AG20443 (cell line): ENCODE data around the gene ANKFN1.
A peak's percentile ranks its signal among the peaks of the same experiment; 100 is the strongest.

Experiments used
- DNase-seq: peaks from one replicate; pipeline ENCODE4 v3.0.0; 2012; ENCODE audit warnings: low spot score, mixed read lengths

ANKFN1 gene

GRCh38 chr17:56436142-56436541, 282.9 kb downstream of the ANKFN1 start:
- DNase-seq = no peak

- peak; percentile 22 for DNase-seq
Measured at GRCh38 chr17:56440419-56440818, 287.1 kb downstream of the ANKFN1 start.

- peak; percentile 17 for DNase-seq
Measured at GRCh38 chr17:56441308-56441707, 288.0 kb downstream of the ANKFN1 start.

GRCh38 chr17:56445692-56446411, 292.6 kb downstream of the ANKFN1 start:
- no peak for DNase-seq

GRCh38 chr17:56447171-56447570, 293.9 kb downstream of the ANKFN1 start:
- DNase-seq = no peak

- DNase-seq = no peak
Measured at GRCh38 chr17:56448371-56448770, 295.1 kb downstream of the ANKFN1 start.

- no peak for DNase-seq
Measured at GRCh38 chr17:56449176-56449575, 295.9 kb downstream of the ANKFN1 start.

GRCh38 chr17:56451629-56452028, 298.4 kb downstream of the ANKFN1 start:
- no peak for DNase-seq

- DNase-seq = no peak
Measured at GRCh38 chr17:56452461-56452860, 299.2 kb downstream of the ANKFN1 start.

GRCh38 chr17:56457501-56457900, 304.2 kb downstream of the ANKFN1 start:
- no peak for DNase-seq

- DNase-seq = no peak
Measured at GRCh38 chr17:56465886-56466285, 312.6 kb downstream of the ANKFN1 start.

- DNase-seq = no peak
Measured at GRCh38 chr17:56468840-56469239, 315.6 kb downstream of the ANKFN1 start.

GRCh38 chr17:56471696-56472095, 318.4 kb downstream of the ANKFN1 start:
- no peak for DNase-seq

GRCh38 chr17:56475116-56475515, 321.8 kb downstream of the ANKFN1 start:
- no peak for DNase-seq

- DNase-seq = peak; percentile 22
Measured at GRCh38 chr17:56478836-56479447, 325.7 kb downstream of the ANKFN1 start.

GRCh38 chr17:56480501-56480900, 327.2 kb downstream of the ANKFN1 start:
- DNase-seq = no peak

GRCh38 chr17:56481659-56482058, 328.4 kb downstream of the ANKFN1 start:
- DNase-seq = no peak

- DNase-seq = no peak
Measured at GRCh38 chr17:56482229-56482628, 329.0 kb downstream of the ANKFN1 start.

GRCh38 chr17:56486732-56487131, 333.5 kb downstream of the ANKFN1 start:
- DNase-seq = no peak

GRCh38 chr17:56488800-56489199, 335.5 kb downstream of the ANKFN1 start:
- no peak for DNase-seq

GRCh38 chr17:56489980-56490379, 336.7 kb downstream of the ANKFN1 start:
- DNase-seq = no peak

- no peak for DNase-seq
Measured at GRCh38 chr17:56495556-56495955, 342.3 kb downstream of the ANKFN1 start.

- no peak for DNase-seq
Measured at GRCh38 chr17:56497132-56497531, 343.9 kb downstream of the ANKFN1 start.
